Measurements from ENCODE around the gene ACKR2. TPM values are rescaled to one million over a fixed set of nuclear protein-coding genes. Genes with fewer than 3 reads are reported as not detected.
A peak's percentile ranks its signal among the peaks of the same experiment; 100 is the strongest.

Gene ACKR2
- total and polyA plus RNA-seq, 2 of the 13 experiments (the other 11 are each of a cell fraction or from before 2014, with no cell fraction given), result 1.1 to 1.9 TPM

GRCh38 chr3:42780892-42781700 lies 28.1 kb upstream of the ACKR2 start:
- no peak overlapping the region for H3K4me2 ChIP-seq (ENCODE audit: low read depth, low read length)
- in situ Hi-C loops (cut with HindIII; ENCODE audit: extremely low pct_ligation_motif_present, low pct_unique_long_range_greater_than_20kb) (loop anchor here (5.0 kb wide), 2 partner anchors 56 to 96 kb away; partner anchors contain the start of gene CYP8B1), intact Hi-C loops (cut with micrococcal nuclease; ENCODE audit: unreplicated experiment) (loop anchor here (1.0 to 2.0 kb wide), 3 partner anchors 49 to 104 kb away; no protein-coding TSS in a partner anchor)
- no peaks in the 10 kb centered on the region for H4K20me1 ChIP-seq (ENCODE audit: insufficient read depth, low read length)
- ATAC-seq (peak; percentile 84), DNase-seq (ENCODE audit: low spot score) (peak; percentile 68), FAIRE-seq (peak; percentile 79)
- peaks cover 6 to 20% of the 10 kb centered on the region in 2 experiments; a peak in 4 of 5 replicates for H3K36me3 ChIP-seq (replicated peaks in 1 of 2; ENCODE audit: control insufficient read depth in 1 of 2, insufficient read depth in 2 of 2, low read length in 2 of 2)
- H3K79me2 ChIP-seq (ENCODE audit: insufficient read depth, low read length), result peaks cover 3% of the 10 kb centered on the region
- H3K27ac ChIP-seq (ENCODE audit: extremely low read length, insufficient read depth, low read length), result no peak overlapping the region
- POLR2A ChIA-PET, result interaction anchor here (1.2 kb wide), 1 partner anchor 50 kb away, joined by 4 read pairs; no protein-coding TSS in a partner anchor
- H3K4me3 ChIP-seq (replicated peaks in 1 of 3; ENCODE audit: insufficient read depth in 1 of 3, low read depth in 2 of 3, low read length in 3 of 3), result no peak overlapping the region
- no peak overlapping the region for H2AFZ ChIP-seq (ENCODE audit: low read length)
- no TSS peak for BruUV-seq (replicated peaks)
- H3K9ac ChIP-seq (ENCODE audit: insufficient read depth, low read depth, low read length), result no peak overlapping the region
- H3K4me1 ChIP-seq (ENCODE audit: insufficient read depth, low read length), result peaks cover 16% of the 10 kb centered on the region
- CTCF ChIA-PET (ENCODE audit: low intra/inter-chr PET ratio, low total read pairs), result interaction anchor here (1.1 to 4.0 kb wide), 5 partner anchors 37 to 100 kb away, joined by 3 to 76 read pairs (median 11); no protein-coding TSS in a partner anchor
- no peaks in the 10 kb centered on the region for H3K27me3 ChIP-seq (ENCODE audit: control insufficient read depth in 1 of 2, insufficient read depth in 2 of 2, low read length in 2 of 2)
- WGBS (ENCODE audit: low lambda C conversion rate), result 65% methylated on average over 11 of the region's 11 CpGs
- H3K9me3 ChIP-seq (ENCODE audit: low read length), result no peaks in the 10 kb centered on the region
- TF ChIP-seq ZKSCAN5 (CRISPR knock-in tag; IDR thresholded peaks at IDR 0.05) (no peak), KAT8 (CRISPR knock-in tag; IDR thresholded peaks at IDR 0.05) (0 out of 2 replicates have a peak, but pooled peaks have one; percentile 12), BCL6 (CRISPR knock-in tag; IDR thresholded peaks at IDR 0.05) (peak; percentile 51; the same call in 1 of the 2 replicates), PRDM15 (CRISPR knock-in tag; IDR thresholded peaks at IDR 0.05) (no peak), TEAD3 (CRISPR knock-in tag; optimal IDR thresholded peaks at IDR 0.05; ENCODE audit: borderline replicate concordance) (peak; percentile 42), STAG1 (CRISPR knock-in tag; IDR thresholded peaks at IDR 0.05) (peak; percentile 82), MIXL1 (CRISPR knock-in tag; IDR thresholded peaks at IDR 0.05) (0 out of 2 replicates have a peak, but pooled peaks have one; percentile 15), MTERF4 (CRISPR knock-in tag; IDR thresholded peaks at IDR 0.05) (no peak), RAD21 (CRISPR knock-in tag; IDR thresholded peaks at IDR 0.05) (peak; percentile 78), TFE3 (CRISPR knock-in tag; IDR thresholded peaks at IDR 0.05) (0 out of 2 replicates have a peak, but pooled peaks have one; percentile 38), ZNF562 (CRISPR knock-in tag; IDR thresholded peaks at IDR 0.05; ENCODE audit: borderline replicate concordance) (no peak), SMC3 (IDR thresholded peaks at IDR 0.05; ENCODE audit: low read length) (peak; percentile 93), GATAD2A (CRISPR knock-in tag; IDR thresholded peaks at IDR 0.05) (0 out of 2 replicates have a peak, but pooled peaks have one; percentile 21), ATAD3A (CRISPR knock-in tag; IDR thresholded peaks at IDR 0.05) (no peak), CTCF (CRISPR knock-in tag; IDR thresholded peaks at IDR 0.05) (peak; percentile 78)
